ENCODE measurements around the gene PSMB7.

PSMB7 gene

DNA sequence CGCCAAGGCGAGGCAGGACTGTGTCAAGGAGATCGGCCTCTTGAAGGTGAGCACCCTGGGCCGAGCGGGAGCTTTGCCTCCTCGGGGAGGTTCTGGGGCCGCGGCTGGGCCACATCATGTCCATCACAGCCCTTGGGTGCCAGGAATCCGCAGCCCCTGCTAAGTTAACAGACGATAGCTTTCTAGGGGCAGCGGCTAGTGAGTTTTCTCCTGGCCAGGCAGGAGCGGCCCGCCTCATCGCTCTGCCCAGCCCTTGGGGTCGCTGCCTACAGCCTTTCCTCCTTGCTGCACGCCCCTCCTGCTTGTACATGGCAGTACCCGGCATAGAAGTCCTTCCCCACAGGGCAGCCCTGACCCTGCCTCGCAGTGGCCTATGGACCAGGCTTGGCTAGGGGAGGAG, 101.3 kb downstream of the PSMB7 start:
- no peak for TF ChIP-seq CTCF (IDR thresholded peaks at IDR 0.05; ENCODE audit: control insufficient read depth, insufficient read depth, low read depth, low read length, missing control alignments)
- DNase-seq (ENCODE audit: low read depth) = no peak
- H3K4me3 ChIP-seq (ENCODE audit: control insufficient read depth, low read depth, low read length) = no peak overlapping the region

GRCh38 chr9:124312290-124313265, 102.7 kb downstream of the PSMB7 start:
- no peak for DNase-seq (ENCODE audit: low read depth)
- no peak overlapping the region for H3K4me3 ChIP-seq (ENCODE audit: control insufficient read depth, low read depth, low read length)
- TF ChIP-seq CTCF (IDR thresholded peaks at IDR 0.05; ENCODE audit: control insufficient read depth, insufficient read depth, low read depth, low read length, missing control alignments) = no peak

DNA sequence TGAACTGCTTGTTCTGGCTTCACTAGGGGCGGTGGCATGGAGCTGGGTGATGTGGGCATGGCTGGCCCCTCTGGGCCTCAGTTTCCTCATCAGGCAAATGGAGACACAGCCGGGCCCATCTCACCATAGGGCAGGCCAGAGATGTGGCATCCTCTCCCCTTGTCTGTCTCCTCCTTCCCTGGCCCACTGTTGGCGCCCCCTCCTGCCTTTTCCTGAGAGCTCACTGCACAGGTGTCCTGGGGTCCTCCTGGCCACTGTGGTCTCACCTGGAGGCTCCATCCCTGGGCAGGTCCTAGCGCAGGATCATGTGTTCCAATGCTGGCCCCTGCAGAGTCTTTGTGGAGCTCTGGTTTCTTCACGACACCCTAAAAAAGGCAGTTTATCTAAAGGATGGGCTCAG, 104.0 kb downstream of the PSMB7 start:
- no peak overlapping the region for H3K4me3 ChIP-seq (ENCODE audit: control insufficient read depth, low read depth, low read length)
- DNase-seq (ENCODE audit: low read depth) = no peak
- TF ChIP-seq CTCF (IDR thresholded peaks at IDR 0.05; ENCODE audit: control insufficient read depth, insufficient read depth, low read depth, low read length, missing control alignments) = peak; percentile 22

DNA sequence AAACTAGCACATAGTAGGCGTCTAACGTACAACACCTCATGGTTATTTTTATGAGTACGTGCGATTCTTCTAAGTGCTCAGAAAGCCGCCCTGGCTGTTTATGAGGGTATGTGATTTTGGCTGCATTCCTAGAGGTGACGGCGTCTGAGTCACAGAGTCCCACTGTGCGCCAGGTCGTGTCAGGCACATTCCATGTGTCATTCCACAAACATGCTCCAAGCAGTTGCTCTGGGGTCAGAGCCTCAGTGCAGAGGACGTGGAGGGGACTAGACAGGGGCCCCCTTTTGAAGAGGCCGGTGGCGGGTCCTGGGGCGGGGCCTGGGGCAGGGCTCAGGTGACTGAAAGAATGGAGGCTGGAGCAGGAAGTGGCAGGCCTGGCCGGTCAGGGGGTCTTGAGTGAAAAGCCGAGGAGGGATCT, 105.6 kb downstream of the PSMB7 start:
- no peak overlapping the region for H3K4me3 ChIP-seq (ENCODE audit: control insufficient read depth, low read depth, low read length)
- DNase-seq (ENCODE audit: low read depth) = peak; percentile 84
- no peak for TF ChIP-seq CTCF (IDR thresholded peaks at IDR 0.05; ENCODE audit: control insufficient read depth, insufficient read depth, low read depth, low read length, missing control alignments)

GRCh38 chr9:124308606-124309491, 106.4 kb downstream of the PSMB7 start:
- no peak for DNase-seq (ENCODE audit: low read depth)
- no peak for TF ChIP-seq CTCF (IDR thresholded peaks at IDR 0.05; ENCODE audit: control insufficient read depth, insufficient read depth, low read depth, low read length, missing control alignments)
- no peak overlapping the region for H3K4me3 ChIP-seq (ENCODE audit: control insufficient read depth, low read depth, low read length)

DNA sequence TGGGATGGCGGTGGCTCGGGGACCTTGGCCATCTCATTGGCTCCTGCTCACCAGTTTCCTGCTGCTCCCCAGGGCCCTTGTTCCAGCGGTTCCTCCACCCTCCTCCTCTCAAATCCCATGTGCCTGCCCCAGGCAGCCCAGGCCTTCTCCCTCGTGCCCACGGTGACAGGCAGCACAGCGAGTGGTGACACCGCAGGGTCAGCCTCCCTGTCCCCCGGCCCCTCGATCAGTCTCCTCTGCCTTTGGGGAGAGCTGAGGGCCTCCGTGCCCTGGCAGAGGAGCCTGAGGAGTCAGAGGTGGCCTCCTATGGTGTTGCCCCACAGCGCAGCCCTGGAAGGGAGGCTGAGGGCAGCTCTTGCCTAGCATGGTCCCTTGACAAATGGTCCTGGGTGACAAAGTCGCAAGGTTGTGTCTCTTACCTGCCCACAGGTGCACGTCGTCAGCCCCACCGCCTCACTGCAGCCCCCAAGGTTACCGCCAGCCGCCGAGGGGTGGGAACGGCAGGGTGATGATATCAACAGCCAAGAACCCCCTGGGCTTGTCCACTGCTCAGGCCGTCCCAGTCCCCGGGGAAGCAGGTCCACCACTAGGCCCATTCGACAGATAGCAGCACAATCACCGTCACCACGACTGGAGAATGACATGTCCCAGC, 107.7 kb downstream of the PSMB7 start:
- no peak overlapping the region for H3K4me3 ChIP-seq (ENCODE audit: control insufficient read depth, low read depth, low read length)
- DNase-seq (ENCODE audit: low read depth) = no peak
- TF ChIP-seq CTCF (IDR thresholded peaks at IDR 0.05; ENCODE audit: control insufficient read depth, insufficient read depth, low read depth, low read length, missing control alignments) = no peak
